ENCODE data around the gene TAF6L.

Gene TAF6L

GRCh38 chr11:62811659-62812058, 40.5 kb downstream of the TAF6L start:
- Histone ChIP-seq H2AFZ (ENCODE audit: low read length) (no peak overlapping the region), H3F3A (ENCODE audit: low read depth) (no peaks in the 10 kb centered on the region), H3K79me2 (ENCODE audit: insufficient read depth, low read length) (no peaks in the 10 kb centered on the region), H3K4me1 (ENCODE audit: insufficient read depth, low read length, poor library complexity, severe bottlenecking) (no peaks in the 10 kb centered on the region), H3K9me3 (ENCODE audit: insufficient read depth, low read depth, low read length) (no peaks in the 10 kb centered on the region), H3K4me3 (ENCODE audit: low read length, poor library complexity, severe bottlenecking) (no peak overlapping the region), H3K9me2 (replicated peaks; ENCODE audit: low read depth, low read length) (no peaks in the 10 kb centered on the region), H4K20me1 (ENCODE audit: insufficient read depth, low read length, poor library complexity, severe bottlenecking) (no peaks in the 10 kb centered on the region), H3K9ac (ENCODE audit: low read depth, low read length, poor library complexity, severe bottlenecking) (no peak overlapping the region), H3K36me3 (ENCODE audit: insufficient read depth, low read length) (no peaks in the 10 kb centered on the region), H3K27me3 (ENCODE audit: insufficient read depth, low read length, poor library complexity, severe bottlenecking) (no peaks in the 10 kb centered on the region), H3K4me2 (ENCODE audit: low read depth, low read length, poor library complexity, severe bottlenecking) (no peak overlapping the region)
- TF ChIP-seq EZH2phosphoT487 (IDR thresholded peaks at IDR 0.05; ENCODE audit: borderline replicate concordance) (no peak), CTCF (conservative IDR thresholded peaks at IDR 0.05; ENCODE audit: low read length) (no peak)

- Histone ChIP-seq H3K4me3 (ENCODE audit: low read length, poor library complexity, severe bottlenecking) (no peak overlapping the region), H3K9me3 (ENCODE audit: insufficient read depth, low read depth, low read length) (no peaks in the 10 kb centered on the region), H2AFZ (ENCODE audit: low read length) (no peak overlapping the region), H3K4me1 (ENCODE audit: insufficient read depth, low read length, poor library complexity, severe bottlenecking) (no peaks in the 10 kb centered on the region), H3K36me3 (ENCODE audit: insufficient read depth, low read length) (no peaks in the 10 kb centered on the region; the same call in 1 of the 2 replicates), H3K4me2 (ENCODE audit: low read depth, low read length, poor library complexity, severe bottlenecking) (no peak overlapping the region), H3K9me2 (replicated peaks; ENCODE audit: low read depth, low read length) (no peaks in the 10 kb centered on the region), H3F3A (ENCODE audit: low read depth) (no peaks in the 10 kb centered on the region), H3K79me2 (ENCODE audit: insufficient read depth, low read length) (no peaks in the 10 kb centered on the region), H3K27me3 (ENCODE audit: insufficient read depth, low read length, poor library complexity, severe bottlenecking) (no peaks in the 10 kb centered on the region), H3K9ac (ENCODE audit: low read depth, low read length, poor library complexity, severe bottlenecking) (no peak overlapping the region), H4K20me1 (ENCODE audit: insufficient read depth, low read length, poor library complexity, severe bottlenecking) (no peaks in the 10 kb centered on the region)
- TF ChIP-seq EZH2phosphoT487 (IDR thresholded peaks at IDR 0.05; ENCODE audit: borderline replicate concordance) (no peak), CTCF (conservative IDR thresholded peaks at IDR 0.05; ENCODE audit: low read length) (no peak)
Measured at GRCh38 chr11:62816557-62816956, 45.4 kb downstream of the TAF6L start.

- no peaks in the 10 kb centered on the region for H4K20me1 ChIP-seq (ENCODE audit: insufficient read depth, low read length, poor library complexity, severe bottlenecking)
- H3K36me3 ChIP-seq (ENCODE audit: insufficient read depth, low read length) = no peaks in the 10 kb centered on the region; the same call in 1 of the 2 replicates
- no peak overlapping the region for H3K9ac ChIP-seq (ENCODE audit: low read depth, low read length, poor library complexity, severe bottlenecking)
- no peak overlapping the region for H2AFZ ChIP-seq (ENCODE audit: low read length)
- no peak overlapping the region for H3K4me2 ChIP-seq (ENCODE audit: low read depth, low read length, poor library complexity, severe bottlenecking)
- no peaks in the 10 kb centered on the region for H3K9me3 ChIP-seq (ENCODE audit: insufficient read depth, low read depth, low read length)
- H3F3A ChIP-seq (ENCODE audit: low read depth) = no peaks in the 10 kb centered on the region
- H3K4me3 ChIP-seq (ENCODE audit: low read length, poor library complexity, severe bottlenecking) = no peak overlapping the region
- no peaks in the 10 kb centered on the region for H3K27me3 ChIP-seq (ENCODE audit: insufficient read depth, low read length, poor library complexity, severe bottlenecking)
- H3K4me1 ChIP-seq (ENCODE audit: insufficient read depth, low read length, poor library complexity, severe bottlenecking) = no peaks in the 10 kb centered on the region
- no peaks in the 10 kb centered on the region for H3K79me2 ChIP-seq (ENCODE audit: insufficient read depth, low read length)
- H3K9me2 ChIP-seq (replicated peaks; ENCODE audit: low read depth, low read length) = no peaks in the 10 kb centered on the region
- TF ChIP-seq EZH2phosphoT487 (IDR thresholded peaks at IDR 0.05; ENCODE audit: borderline replicate concordance) (no peak), CTCF (conservative IDR thresholded peaks at IDR 0.05; ENCODE audit: low read length) (no peak)
Measured at GRCh38 chr11:62817129-62817528, 45.9 kb downstream of the TAF6L start.
